Lower leg skin (tissue), 3 donors: ENCODE measurements around the gene GPALPP1.

Experiments
- CTCF ChIP-seq, 3 donors: fragments of 450-650 bp; IDR thresholded peaks; one replicate each; pipeline ENCODE4 v1.5.1; 2016; ENCODE audit warnings: antibody characterized with exemption in 3 of 3, mild to moderate bottlenecking in 3 of 3, moderate library complexity in 2 of 3
- POLR2A ChIP-seq, 2 donors: fragments of 450-650 bp; IDR thresholded peaks; one replicate each; pipeline ENCODE4 v1.6.1; 2016 to 2017; ENCODE audit warnings: antibody characterized with exemption in 2 of 2, mild to moderate bottlenecking in 1 of 2, moderate library complexity in 1 of 2

- TF ChIP-seq POLR2A (IDR thresholded peaks at IDR 0.05) (no peak), CTCF (IDR thresholded peaks at IDR 0.05) (no peak)
These were observed 36.7 kb upstream of the GPALPP1 start for GRCh38 chr13:44952671-44953070.
